HepG2 (cell line): ENCODE results near the gene TMEM144. TPM values are rescaled to one million over a fixed set of nuclear protein-coding genes. Genes with fewer than 3 reads are reported as not detected.

Experiments used
- CEBPB ChIP-seq: IDR thresholded peaks from 2 replicates; pipeline ENCODE4 v1.6.1; 2011; ENCODE audit warnings: low read depth, low read length, improper control_type of control experiment, borderline replicate concordance
- MAFG ChIP-seq: sonication (generic); formaldehyde crosslinking; IDR thresholded peaks from 2 replicates; pipeline ENCODE4 v1.5.1; 2020; ENCODE audit warnings: mild to moderate bottlenecking, missing genetic modification reagents
- RAD21 ChIP-seq: fragments of 450-650 bp; formaldehyde crosslinking; IDR thresholded peaks from 2 replicates; pipeline ENCODE4 v1.5.0; 2020; ENCODE audit warnings: mild to moderate bottlenecking
- SMC3 ChIP-seq: IDR thresholded peaks from 2 replicates; pipeline ENCODE4 v1.6.1; 2011; ENCODE audit warnings: low read length, improper control_type of control experiment
- STAG1 ChIP-seq: sonication (generic); formaldehyde crosslinking; IDR thresholded peaks from 2 replicates; pipeline ENCODE4 v1.4.0; 2020; ENCODE audit warnings: missing genetic modification reagents
- ZNF318 ChIP-seq: sonication (generic); formaldehyde crosslinking; IDR thresholded peaks from 2 replicates; pipeline ENCODE4 v1.4.0; 2020; ENCODE audit warnings: mild to moderate bottlenecking, missing genetic modification reagents
- ZNF33A ChIP-seq: sonication (generic); formaldehyde crosslinking; IDR thresholded peaks from 2 replicates; pipeline ENCODE4 v1.5.1; 2020; ENCODE audit warnings: missing genetic modification reagents, mild to moderate bottlenecking, moderate library complexity, borderline replicate concordance
- polyA plus RNA-seq, 8 experiments: library from polyadenylated mRNA; depleted of rRNA in 3 of 8; stranded (reverse) in 7 of 8; unstranded in 1 of 8; fragments of >200 nt; fragmentation: Illumina TruSeq in 4 of 8; extraction: Trizol in 4 of 8; gene quantifications; 2 replicates each; pipeline versions ENCODE4 v1.2.1 to v1.2.3, GENCODE V29; 2011 to 2016; ENCODE audit warnings: low read depth in 4 of 8, missing spikeins in 1 of 8, mixed read lengths in 1 of 8; ENCODE audit not compliant: insufficient read depth in 1 of 8
- total RNA-seq, 5 experiments: library from RNA; depleted of rRNA; stranded (reverse); fragments of >200 nt; fragmentation: Illumina TruSeq; extraction: Trizol; gene quantifications; 2 replicates each; pipeline ENCODE4 v1.2.3, GENCODE V29; 2016; ENCODE audit warnings: low read depth in 1 of 5

TMEM144 gene
- total and polyA plus RNA-seq, 2 of the 13 experiments (the other 11 are each of a cell fraction or from before 2014, with no cell fraction given) = 10.9 to 12.3 TPM

GRCh38 chr4:158253350-158253980 is 43.2 kb downstream of the TMEM144 start (continued):
- TF ChIP-seq ZNF33A (CRISPR knock-in tag) (no peak), MAFG (CRISPR knock-in tag) (no peak), ZNF318 (no peak), RAD21 (CRISPR knock-in tag) (0 out of 2 replicates have a peak, but pooled peaks have one; percentile 30), CEBPB (peak; percentile 15; the same call in 1 of the 2 replicates), SMC3 (peak; percentile 45), STAG1 (CRISPR knock-in tag) (peak; percentile 77)
